Keratinocyte (primary cell): ENCODE results near the gene PAQR8.

Experiments
- CTCF ChIP-seq, 3 experiments: IDR thresholded peaks in 1 of 3; conservative IDR thresholded peaks in 1 of 3; optimal IDR thresholded peaks in 1 of 3; 2 replicates in 2 of 3; 3 replicates in 1 of 3; pipeline versions ENCODE3 to v1.5.1; 2011; ENCODE audit warnings: low read length in 3 of 3, mild to moderate bottlenecking in 3 of 3, moderate library complexity in 2 of 3, control low read depth in 1 of 3, inconsistent platforms in 1 of 3; ENCODE audit not compliant: insufficient read depth in 2 of 3; ENCODE audit errors: extremely low read depth in 1 of 3
- EZH2 ChIP-seq: IDR thresholded peaks from one replicate; pipeline ENCODE4 v1.6.1; 2012; ENCODE audit warnings: inconsistent platforms, mild to moderate bottlenecking, low read length, moderate library complexity

GRCh38 chr6:52399511-52400312 lies 37.8 kb downstream of the PAQR8 start:
- TF ChIP-seq EZH2 (no peak), CTCF (optimal IDR thresholded peaks at IDR 0.05 in 1 of 3, IDR thresholded peaks at IDR 0.05 in 1 of 3, conservative IDR thresholded peaks at IDR 0.05 in 1 of 3; ENCODE audit: extremely low read depth in 1 of 3, insufficient read depth in 2 of 3, low read length in 3 of 3) (peak; percentile 78 to 96 (median 82))
